ENCODE results near the gene OGFRL1.

The OGFRL1 gene

GRCh38 chr6:71333050-71333449 lies 44.4 kb downstream of the OGFRL1 start:
- DNase-seq = no peak

- DNase-seq = no peak
Observed at GRCh38 chr6:71333697-71334096, 45.1 kb downstream of the OGFRL1 start.

GRCh38 chr6:71334768-71335167 lies 46.2 kb downstream of the OGFRL1 start:
- DNase-seq = no peak

GRCh38 chr6:71335544-71335943 lies 46.9 kb downstream of the OGFRL1 start:
- no peak for DNase-seq

- DNase-seq = no peak
Observed at GRCh38 chr6:71336901-71337300, 48.3 kb downstream of the OGFRL1 start.

GRCh38 chr6:71338540-71339316 lies 50.1 kb downstream of the OGFRL1 start:
- DNase-seq = no peak

- DNase-seq = no peak
Observed at GRCh38 chr6:71342772-71343171, 54.2 kb downstream of the OGFRL1 start.

- peak in 5 of 56 donors; percentile 3 to 30 (median 5) for DNase-seq
Observed at GRCh38 chr6:71345476-71346333, 57.1 kb downstream of the OGFRL1 start.

GRCh38 chr6:71346334-71346694 lies 57.7 kb downstream of the OGFRL1 start:
- DNase-seq = no peak

- peak in 5 of 56 donors; percentile 3 to 13 (median 6) for DNase-seq
Observed at GRCh38 chr6:71347119-71347518, 58.5 kb downstream of the OGFRL1 start.

- DNase-seq = no peak
Observed at GRCh38 chr6:71349395-71349794, 60.8 kb downstream of the OGFRL1 start.

- DNase-seq = peak in 8 of 56 donors; percentile 1 to 38 (median 4)
Observed at GRCh38 chr6:71349976-71350615, 61.5 kb downstream of the OGFRL1 start.

- no peak for DNase-seq
Observed at GRCh38 chr6:71351190-71351589, 62.6 kb downstream of the OGFRL1 start.

Measured in nucleus accumbens (tissue), 56 donors.